HCT116 (cell line): Measurements from ENCODE around the gene RIMS1. TPM values are rescaled to one million over a fixed set of nuclear protein-coding genes. Genes with fewer than 3 reads are reported as not detected.

Experiments
- ATAC-seq: fragments of 200-7000 bp; cut with Tn5 transposase; 2 replicates; pipeline ENCODE4 v1.9.1; 2020; ENCODE audit warnings: mild to moderate bottlenecking, moderate library complexity
- BruUV-seq: library from RNA; stranded (reverse); fragments of 400-500 nt; replicated peaks from 2 replicates; lab custom pipeline; 2021; lab: Mats Ljungman, UMichigan
- CTCF ChIA-PET: fragments of 300-600 bp; sonication (Branson Sonifier 250); formaldehyde crosslinking; loops from one replicate; lab custom pipeline; 2021; ENCODE audit warnings: antibody characterized with exemption; lab: Charles Lee
- POLR2A ChIA-PET: fragments of 300-600, 350-600 bp; sonication (Branson Sonifier 250); formaldehyde crosslinking; loops from one replicate; lab custom pipeline; 2021; ENCODE audit warnings: antibody characterized with exemption; lab: Charles Lee
- RAD21 ChIA-PET, 2 experiments: fragments of 300-600 bp; sonication (Branson Sonifier 250); formaldehyde crosslinking; loops; one replicate each; lab custom pipeline; 2023; ENCODE audit warnings: low total read pairs in 2 of 2; ENCODE audit not compliant: uncharacterized antibody in 2 of 2, unreplicated experiment in 2 of 2, low non-redundant PET in 1 of 2; lab: Charles Lee
- DNase-seq: peaks from one replicate; pipeline ENCODE4 v3.0.0-alpha.2; 2010; ENCODE audit warnings: low read depth, low spot score
- H2AFZ ChIP-seq: fragments of 200-600 bp; shearing (Covaris generic), sonication (generic); 2 replicates; pipeline ENCODE4 v1.6.1; 2017; ENCODE audit warnings: low read depth, mixed run types, mixed read lengths, antibody characterized with exemption, low read length; ENCODE audit not compliant: poor library complexity, severe bottlenecking
- H3K27ac ChIP-seq: 2 replicates; pipeline ENCODE4 v1.5.1; 2012; ENCODE audit warnings: low read depth, low read length
- H3K27me3 ChIP-seq: fragments of 200-600 bp; sonication (generic); 2 replicates; pipeline ENCODE4 v1.6.1; 2016; ENCODE audit warnings: mixed run types, low read length, mixed read lengths; ENCODE audit not compliant: insufficient read depth
- H3K36me3 ChIP-seq, 2 experiments: fragments of 200-500 bp in 1 of 2; fragments of 200-600 bp in 1 of 2; sonication (Bioruptor generic) in 1 of 2; sonication (generic) in 1 of 2; 2 replicates each; pipeline versions ENCODE4 v1.5.1 to v1.6.1; 2014 to 2016; ENCODE audit warnings: low read length in 2 of 2, inconsistent platforms in 1 of 2, mixed read lengths in 1 of 2, mixed run types in 1 of 2; ENCODE audit not compliant: insufficient read depth in 2 of 2, control insufficient read depth in 1 of 2
- H3K4me1 ChIP-seq, 2 experiments: fragments of 200-600 bp in 1 of 2; sonication (generic) in 1 of 2; 2 replicates each; pipeline versions ENCODE4 v1.5.1 to v1.6.1; 2012 to 2017; ENCODE audit warnings: low read length in 2 of 2, inconsistent platforms in 1 of 2, mild to moderate bottlenecking in 1 of 2, mixed read lengths in 1 of 2, mixed run types in 1 of 2, moderate library complexity in 1 of 2; ENCODE audit not compliant: insufficient read depth in 2 of 2, control insufficient read depth in 1 of 2
- H3K4me2 ChIP-seq: fragments of 200-600 bp; sonication (generic); 2 replicates; pipeline ENCODE4 v1.6.1; 2017; ENCODE audit warnings: mixed run types, low read length, mixed read lengths
- H3K4me3 ChIP-seq, 2 experiments: fragments of 200-600 bp in 1 of 2; sonication (generic) in 1 of 2; replicated peaks in 1 of 2; 2 replicates each; pipeline ENCODE4 v1.5.1; 2011 to 2016; ENCODE audit warnings: low read length in 2 of 2, control low read depth in 1 of 2, low read depth in 1 of 2, mild to moderate bottlenecking in 1 of 2, mixed read lengths in 1 of 2, mixed run types in 1 of 2
- H3K79me2 ChIP-seq: fragments of 200-600 bp; sonication (generic); 2 replicates; pipeline ENCODE4 v1.6.1; 2017; ENCODE audit warnings: mild to moderate bottlenecking, mixed run types, low read length, moderate library complexity, mixed read lengths; ENCODE audit not compliant: insufficient read depth
- H3K9ac ChIP-seq: fragments of 200-600 bp; sonication (generic); 2 replicates; pipeline ENCODE4 v1.6.1; 2016; ENCODE audit warnings: low read length, mixed read lengths
- H3K9me2 ChIP-seq: fragments of 200-600 bp; sonication (generic), shearing (Covaris generic); 2 replicates; pipeline ENCODE4 v1.6.1; 2017; ENCODE audit warnings: mixed run types, mild to moderate bottlenecking, moderate library complexity; ENCODE audit not compliant: insufficient read depth
- H3K9me3 ChIP-seq, 2 experiments: fragments of 200-500 bp in 1 of 2; fragments of 200-600 bp in 1 of 2; sonication (Bioruptor generic) in 1 of 2; sonication (generic) in 1 of 2; 2 replicates each; pipeline ENCODE4 v1.6.1; 2014 to 2017; ENCODE audit warnings: low read length in 2 of 2, mixed read lengths in 2 of 2, inconsistent platforms in 1 of 2, low read depth in 1 of 2, mild to moderate bottlenecking in 1 of 2, mixed run types in 1 of 2, moderate library complexity in 1 of 2; ENCODE audit not compliant: control insufficient read depth in 1 of 2, insufficient read depth in 1 of 2
- H4K20me1 ChIP-seq: fragments of 200-600 bp; sonication (generic), shearing (Covaris generic); 2 replicates; pipeline ENCODE4 v1.6.1; 2017; ENCODE audit warnings: mixed run types, mild to moderate bottlenecking, moderate library complexity; ENCODE audit not compliant: insufficient read depth
- ATF3 ChIP-seq: IDR thresholded peaks from 2 replicates; pipeline ENCODE4 v1.6.1; 2012
- CBX3 ChIP-seq: IDR thresholded peaks from 2 replicates; pipeline ENCODE4 v1.6.1; 2012; ENCODE audit warnings: low read depth
- EGR1 ChIP-seq: IDR thresholded peaks from 2 replicates; pipeline ENCODE4 v1.6.1; 2012; ENCODE audit warnings: low read depth
- ELF1 ChIP-seq: IDR thresholded peaks from 2 replicates; pipeline ENCODE4 v1.6.1; 2012; ENCODE audit warnings: low read depth, borderline replicate concordance
- FOSL1 ChIP-seq: IDR thresholded peaks from 2 replicates; pipeline ENCODE4 v1.6.1; 2012; ENCODE audit warnings: low read depth
- JUND ChIP-seq: IDR thresholded peaks from 2 replicates; pipeline ENCODE4 v1.6.1; 2012
- MAX ChIP-seq: IDR thresholded peaks from 2 replicates; pipeline ENCODE4 v1.6.1; 2012
- POLR2A ChIP-seq: IDR thresholded peaks from 2 replicates; pipeline ENCODE4 v1.7.0; 2011; ENCODE audit warnings: borderline replicate concordance; ENCODE audit not compliant: insufficient read depth, insufficient read length; ENCODE audit errors: extremely low read depth
- POLR2AphosphoS5 ChIP-seq: IDR thresholded peaks from 2 replicates; pipeline ENCODE4 v1.6.1; 2011; ENCODE audit warnings: mild to moderate bottlenecking, low read depth, low read length, moderate library complexity
- RAD21 ChIP-seq: IDR thresholded peaks from 2 replicates; pipeline ENCODE4 v1.6.1; 2012; ENCODE audit warnings: low read depth, mild to moderate bottlenecking
- REST ChIP-seq: IDR thresholded peaks from 2 replicates; pipeline ENCODE4 v1.6.1; 2012; ENCODE audit warnings: low read depth
- SIN3A ChIP-seq: IDR thresholded peaks from 2 replicates; pipeline ENCODE4 v1.6.1; 2012; ENCODE audit warnings: low read depth
- SP1 ChIP-seq: IDR thresholded peaks from 2 replicates; pipeline ENCODE4 v1.6.1; 2012; ENCODE audit warnings: low read depth
- ZBTB33 ChIP-seq: IDR thresholded peaks from 2 replicates; pipeline ENCODE4 v1.6.1; 2011; ENCODE audit warnings: mild to moderate bottlenecking, low read length, moderate library complexity; ENCODE audit not compliant: insufficient replicate concordance; ENCODE audit errors: extremely low read depth
- intact Hi-C: fragments of 100-400 bp; cut with micrococcal nuclease; formaldehyde crosslinking; loops from 2 replicates; pipeline ENCODE4 v1.10.0; 2022
- total RNA-seq: library from RNA; stranded (reverse); gene quantifications from one replicate; pipeline ENCODE4 v1.2.1, GENCODE V29; 2021; ENCODE audit not compliant: unreplicated experiment

The RIMS1 gene
- total RNA-seq, 1 experiment from 2014 or later = not detected

- TF ChIP-seq ZBTB33 (no peak), CBX3 (no peak), POLR2A (no peak), ELF1 (no peak), EGR1 (no peak), RAD21 (no peak)
These were observed 386.6 kb downstream of the RIMS1 start (continued) for GRCh38 chr6:72272958-72273357.

- Histone ChIP-seq H3K4me2 (no peak overlapping the region), H4K20me1 (no peaks in the 10 kb centered on the region), H3K4me1 (no peaks in the 10 kb centered on the region), H2AFZ (no peak overlapping the region), H3K9me3 (no peaks in the 10 kb centered on the region), H3K36me3 (no peaks in the 10 kb centered on the region), H3K9ac (no peak overlapping the region), H3K79me2 (no peaks in the 10 kb centered on the region), H3K9me2 (no peaks in the 10 kb centered on the region), H3K27me3 (no peaks in the 10 kb centered on the region), H3K27ac (no peak overlapping the region), H3K4me3 (no peak overlapping the region)
- no peak for TF ChIP-seq FOSL1
- TF ChIP-seq POLR2AphosphoS5 = no peak
- no peak for TF ChIP-seq SP1
- TF ChIP-seq REST = no peak
- no peak for TF ChIP-seq ATF3
- TF ChIP-seq SIN3A = no peak
- no peak for TF ChIP-seq JUND
- TF ChIP-seq RAD21 = no peak
- no peak for TF ChIP-seq MAX
- intact Hi-C loops = no loop called here
- ChIA-PET CTCF (no interaction called here), RAD21 (no interaction called here), POLR2A (interaction anchor here (0.6 kb wide), 1 partner anchor 352 kb away, joined by 3 read pairs; no protein-coding TSS in a partner anchor)
- no peak for DNase-seq
- no peak for ATAC-seq
- BruUV-seq = no TSS peak
These were observed 389.5 kb downstream of the RIMS1 start for GRCh38 chr6:72275888-72276287.
